Measurements from ENCODE around the gene ARMH3. TPM values are rescaled to one million over a fixed set of nuclear protein-coding genes. Genes with fewer than 3 reads are reported as not detected.
A peak's percentile ranks its signal among the peaks of the same experiment; 100 is the strongest.

ARMH3 gene
- total RNA-seq = 10 to 100 TPM; 12.3 to 12.6 TPM

GRCh38 chr10:102055647-102056419, at the start of gene ARMH3:
Gene ARMH3 (minus strand): TSS chr10:102056173. CDS start chr10:102040114, 16,059 bp downstream.
- Mint-ChIP-seq H3K27me3 (ENCODE audit: low read depth) (no peaks in the 10 kb centered on the region), H3K4me3 (peak within 1 kb of the TSS; percentile 91), H3K36me3 (ENCODE audit: low read depth) (no peaks in the 10 kb centered on the region), H3K4me1 (ENCODE audit: low read depth) (peaks cover 41% of the 10 kb centered on the region), H3K9me3 (no peaks in the 10 kb centered on the region), H3K27ac (peak within 1 kb of the TSS; percentile 90)
- peak; percentile 96 for DNase-seq
- intact Hi-C loops (cut with micrococcal nuclease) = loop anchor here (1.0 to 2.0 kb wide), 4 partner anchors 9 to 238 kb away; partner anchors contain the start of genes HPS6, NOLC1 and OGA
- CTCF ChIA-PET = interaction anchor here (0.8 kb wide), 1 partner anchor 275 kb away, joined by 3 read pairs; no protein-coding TSS in a partner anchor

- Mint-ChIP-seq H3K9me3 (no peaks in the 10 kb centered on the region), H3K27me3 (ENCODE audit: low read depth) (no peaks in the 10 kb centered on the region), H3K27ac (no peak overlapping the region), H3K4me1 (ENCODE audit: low read depth) (peaks cover 8% of the 10 kb centered on the region), H3K36me3 (ENCODE audit: low read depth) (peaks cover 2% of the 10 kb centered on the region), H3K4me3 (no peak overlapping the region)
- DNase-seq = no peak
- CTCF ChIA-PET = interaction anchor here (0.9 to 4.4 kb wide), 3 partner anchors 10 to 37 kb away, joined by 5 to 17 read pairs (median 8); partner anchors contain the start of gene HPS6
- intact Hi-C loops (cut with micrococcal nuclease) = no loop called here
Observed at GRCh38 chr10:102102421-102102820, 46.4 kb upstream of the ARMH3 start.

GRCh38 chr10:102101152-102101551, 45.2 kb upstream of the ARMH3 start:
- Mint-ChIP-seq H3K36me3 (ENCODE audit: low read depth) (peaks cover 3% of the 10 kb centered on the region), H3K4me3 (no peak overlapping the region), H3K27me3 (ENCODE audit: low read depth) (no peaks in the 10 kb centered on the region), H3K27ac (no peak overlapping the region), H3K9me3 (no peaks in the 10 kb centered on the region), H3K4me1 (ENCODE audit: low read depth) (peaks cover 5% of the 10 kb centered on the region)
- intact Hi-C loops (cut with micrococcal nuclease) = no loop called here
- DNase-seq = no peak
- CTCF ChIA-PET = interaction anchor here (0.7 to 4.4 kb wide), 4 partner anchors 11 to 35 kb away, joined by 3 to 17 read pairs (median 6); partner anchors contain the start of gene HPS6

GRCh38 chr10:102096449-102096848, 40.5 kb upstream of the ARMH3 start:
- no peaks in the 10 kb centered on the region for H3K27me3 Mint-ChIP-seq (ENCODE audit: low read depth)
- no peaks in the 10 kb centered on the region for H3K9me3 Mint-ChIP-seq
- no peaks in the 10 kb centered on the region for H3K4me1 Mint-ChIP-seq (ENCODE audit: low read depth)
- CTCF ChIA-PET = interaction anchor here (0.6 kb wide), 1 partner anchor 44 kb away, joined by 3 read pairs; no protein-coding TSS in a partner anchor
- H3K36me3 Mint-ChIP-seq (ENCODE audit: low read depth) = peaks cover 5% of the 10 kb centered on the region
- intact Hi-C loops (cut with micrococcal nuclease) = no loop called here
- H3K4me3 Mint-ChIP-seq = no peak overlapping the region
- H3K27ac Mint-ChIP-seq = no peak overlapping the region
- DNase-seq = no peak

GRCh38 chr10:102090772-102091171, 34.8 kb upstream of the ARMH3 start:
- no peak overlapping the region for H3K27ac Mint-ChIP-seq
- DNase-seq = no peak
- no peaks in the 10 kb centered on the region for H3K27me3 Mint-ChIP-seq (ENCODE audit: low read depth)
- H3K9me3 Mint-ChIP-seq = no peaks in the 10 kb centered on the region
- intact Hi-C loops (cut with micrococcal nuclease) = no loop called here
- H3K36me3 Mint-ChIP-seq (ENCODE audit: low read depth) = peaks cover 8% of the 10 kb centered on the region
- no peaks in the 10 kb centered on the region for H3K4me1 Mint-ChIP-seq (ENCODE audit: low read depth)
- CTCF ChIA-PET = no interaction called here
- no peak overlapping the region for H3K4me3 Mint-ChIP-seq

GRCh38 chr10:102086196-102086595, 30.2 kb upstream of the ARMH3 start:
- intact Hi-C loops (cut with micrococcal nuclease) = no loop called here
- no peak for DNase-seq
- Mint-ChIP-seq H3K9me3 (no peaks in the 10 kb centered on the region), H3K36me3 (ENCODE audit: low read depth) (peaks cover 5% of the 10 kb centered on the region), H3K4me1 (ENCODE audit: low read depth) (no peaks in the 10 kb centered on the region), H3K27me3 (ENCODE audit: low read depth) (no peaks in the 10 kb centered on the region), H3K4me3 (no peak overlapping the region), H3K27ac (no peak overlapping the region)
- CTCF ChIA-PET = interaction anchor here (1.7 kb wide), 1 partner anchor 13 kb away, joined by 4 read pairs; no protein-coding TSS in a partner anchor

- CTCF ChIA-PET = interaction anchor here (1.7 kb wide), 1 partner anchor 12 kb away, joined by 4 read pairs; no protein-coding TSS in a partner anchor
- DNase-seq = no peak
- H3K9me3 Mint-ChIP-seq = no peaks in the 10 kb centered on the region
Observed at GRCh38 chr10:102085336-102085735, 29.4 kb upstream of the ARMH3 start.

GRCh38 chr10:102083541-102083940, 27.6 kb upstream of the ARMH3 start:
- no peaks in the 10 kb centered on the region for H3K27me3 Mint-ChIP-seq (ENCODE audit: low read depth)
- intact Hi-C loops (cut with micrococcal nuclease) = no loop called here
- DNase-seq = no peak
- H3K9me3 Mint-ChIP-seq = no peaks in the 10 kb centered on the region
- no peaks in the 10 kb centered on the region for H3K4me1 Mint-ChIP-seq (ENCODE audit: low read depth)
- no peak overlapping the region for H3K27ac Mint-ChIP-seq
- CTCF ChIA-PET = interaction anchor here (0.6 to 4.6 kb wide), 2 partner anchors 11 to 132 kb away, joined by 3 to 37 read pairs; no protein-coding TSS in a partner anchor
- peaks cover 5% of the 10 kb centered on the region for H3K36me3 Mint-ChIP-seq (ENCODE audit: low read depth)
- H3K4me3 Mint-ChIP-seq = no peak overlapping the region

More at GRCh38 chr10:102085336-102085735, 29.4 kb upstream of the ARMH3 start:
- Mint-ChIP-seq H3K4me3 (no peak overlapping the region), H3K4me1 (ENCODE audit: low read depth) (no peaks in the 10 kb centered on the region), H3K36me3 (ENCODE audit: low read depth) (peaks cover 5% of the 10 kb centered on the region), H3K27ac (no peak overlapping the region), H3K27me3 (ENCODE audit: low read depth) (no peaks in the 10 kb centered on the region)
- intact Hi-C loops (cut with micrococcal nuclease) = no loop called here

GRCh38 chr10:102072673-102073527, 16.9 kb upstream of the ARMH3 start:
- Mint-ChIP-seq H3K4me1 (ENCODE audit: low read depth) (no peaks in the 10 kb centered on the region), H3K27ac (no peak overlapping the region), H3K4me3 (no peak overlapping the region), H3K9me3 (no peaks in the 10 kb centered on the region), H3K36me3 (ENCODE audit: low read depth) (no peaks in the 10 kb centered on the region), H3K27me3 (ENCODE audit: low read depth) (no peaks in the 10 kb centered on the region)
- CTCF ChIA-PET = interaction anchor here (0.6 to 5.4 kb wide), 34 partner anchors 9 to 302 kb away, joined by 3 to 45 read pairs (median 4); partner anchors contain the start of gene KCNIP2
- intact Hi-C loops (cut with micrococcal nuclease) = loop anchor here (1.0 kb wide), 4 partner anchors 63 to 292 kb away; no protein-coding TSS in a partner anchor
- peak; percentile 90 for DNase-seq

GRCh38 chr10:102069071-102069470, 13.1 kb upstream of the ARMH3 start:
- CTCF ChIA-PET = interaction anchor here (0.7 to 5.7 kb wide), 6 partner anchors 10 to 234 kb away, joined by 3 to 23 read pairs (median 4); partner anchors contain the start of gene KCNIP2
- no peaks in the 10 kb centered on the region for H3K36me3 Mint-ChIP-seq (ENCODE audit: low read depth)
- H3K27ac Mint-ChIP-seq = no peak overlapping the region

GRCh38 chr10:102068216-102068615, 12.2 kb upstream of the ARMH3 start:
- no peak for DNase-seq
- intact Hi-C loops (cut with micrococcal nuclease) = no loop called here
- CTCF ChIA-PET = interaction anchor here (0.7 to 5.7 kb wide), 7 partner anchors 9 to 287 kb away, joined by 3 to 23 read pairs (median 3); partner anchors contain the start of gene KCNIP2
- Mint-ChIP-seq H3K27ac (no peak overlapping the region), H3K4me1 (ENCODE audit: low read depth) (peaks cover 24% of the 10 kb centered on the region), H3K36me3 (ENCODE audit: low read depth) (no peaks in the 10 kb centered on the region), H3K4me3 (no peak overlapping the region), H3K27me3 (ENCODE audit: low read depth) (no peaks in the 10 kb centered on the region), H3K9me3 (no peaks in the 10 kb centered on the region)

More at GRCh38 chr10:102069071-102069470, 13.1 kb upstream of the ARMH3 start:
- Mint-ChIP-seq H3K4me3 (no peak overlapping the region), H3K4me1 (ENCODE audit: low read depth) (peaks cover 22% of the 10 kb centered on the region), H3K9me3 (no peaks in the 10 kb centered on the region), H3K27me3 (ENCODE audit: low read depth) (no peaks in the 10 kb centered on the region)
- no peak for DNase-seq
- intact Hi-C loops (cut with micrococcal nuclease) = no loop called here

Measured in activated naive CD4-positive, alpha-beta T cell treated with anti-CD3 and anti-CD28 coated beads for 36 hours (primary cell).